ENCODE data around the gene HIBCH. TPM values are rescaled to one million over a fixed set of nuclear protein-coding genes. Genes with fewer than 3 reads are reported as not detected.
"Not testable (repeated sequence)": the region's sequence is repeated elsewhere in the genome, so short reads cannot be mapped to it uniquely, and the experiment has no call there.

The HIBCH gene
- total RNA-seq, 1 donor from 2014 or later = 38.8 TPM

GRCh38 chr2:190272457-190272842 lies 47.2 kb downstream of the HIBCH start:
- Histone ChIP-seq H3K4me1 (no peaks in the 10 kb centered on the region), H2AFZ (replicated peaks) (no peak overlapping the region)
- no peak overlapping the region for H3K27ac Mint-ChIP-seq

GRCh38 chr2:190271783-190272456 lies 47.7 kb downstream of the HIBCH start:
- DNase-seq (ENCODE audit: low spot score) = no peak
- Histone ChIP-seq H3K27ac (no peak overlapping the region), H2AFZ (replicated peaks) (no peak overlapping the region), H3K27me3 (no peaks in the 10 kb centered on the region), H3K4me1 (no peaks in the 10 kb centered on the region), H3F3A (ENCODE audit: low read depth) (no peaks in the 10 kb centered on the region), H3K9me3 (ENCODE audit: low read depth) (no peaks in the 10 kb centered on the region), H3K36me3 (no peaks in the 10 kb centered on the region), H3K79me2 (ENCODE audit: low read depth) (no peaks in the 10 kb centered on the region), H3K4me3 (no peak overlapping the region), H3K4me2 (no peak overlapping the region), H3K9ac (no peak overlapping the region), H4K20me1 (ENCODE audit: low read depth) (no peaks in the 10 kb centered on the region)
- H3K4me3 Mint-ChIP-seq = no peak overlapping the region
- H3K9me3 Mint-ChIP-seq = no peaks in the 10 kb centered on the region
- H3K27me3 Mint-ChIP-seq (ENCODE audit: insufficient read depth, low read depth) = no peaks in the 10 kb centered on the region
- no peak overlapping the region for H3K27ac Mint-ChIP-seq
- TF ChIP-seq EZH2phosphoT487 (IDR thresholded peaks at IDR 0.05) (no peak), EZH2 (IDR thresholded peaks at IDR 0.05) (no peak)
- TF ChIP-seq, protein P1, sequence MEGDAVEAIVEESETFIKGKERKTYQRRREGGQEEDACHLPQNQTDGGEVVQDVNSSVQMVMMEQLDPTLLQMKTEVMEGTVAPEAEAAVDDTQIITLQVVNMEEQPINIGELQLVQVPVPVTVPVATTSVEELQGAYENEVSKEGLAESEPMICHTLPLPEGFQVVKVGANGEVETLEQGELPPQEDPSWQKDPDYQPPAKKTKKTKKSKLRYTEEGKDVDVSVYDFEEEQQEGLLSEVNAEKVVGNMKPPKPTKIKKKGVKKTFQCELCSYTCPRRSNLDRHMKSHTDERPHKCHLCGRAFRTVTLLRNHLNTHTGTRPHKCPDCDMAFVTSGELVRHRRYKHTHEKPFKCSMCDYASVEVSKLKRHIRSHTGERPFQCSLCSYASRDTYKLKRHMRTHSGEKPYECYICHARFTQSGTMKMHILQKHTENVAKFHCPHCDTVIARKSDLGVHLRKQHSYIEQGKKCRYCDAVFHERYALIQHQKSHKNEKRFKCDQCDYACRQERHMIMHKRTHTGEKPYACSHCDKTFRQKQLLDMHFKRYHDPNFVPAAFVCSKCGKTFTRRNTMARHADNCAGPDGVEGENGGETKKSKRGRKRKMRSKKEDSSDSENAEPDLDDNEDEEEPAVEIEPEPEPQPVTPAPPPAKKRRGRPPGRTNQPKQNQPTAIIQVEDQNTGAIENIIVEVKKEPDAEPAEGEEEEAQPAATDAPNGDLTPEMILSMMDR (IDR thresholded peaks at IDR 0.05) = no peak
- H3K36me3 Mint-ChIP-seq = peaks cover 23% of the 10 kb centered on the region
- H3K4me1 Mint-ChIP-seq = no peaks in the 10 kb centered on the region

More at GRCh38 chr2:190272457-190272842, 47.2 kb downstream of the HIBCH start:
- Histone ChIP-seq H3K27me3 (no peaks in the 10 kb centered on the region), H3K27ac (no peak overlapping the region), H3K4me3 (no peak overlapping the region), H4K20me1 (ENCODE audit: low read depth) (no peaks in the 10 kb centered on the region), H3F3A (ENCODE audit: low read depth) (no peaks in the 10 kb centered on the region), H3K9me3 (ENCODE audit: low read depth) (no peaks in the 10 kb centered on the region), H3K4me2 (no peak overlapping the region), H3K79me2 (ENCODE audit: low read depth) (no peaks in the 10 kb centered on the region), H3K36me3 (no peaks in the 10 kb centered on the region), H3K9ac (no peak overlapping the region)
- TF ChIP-seq EZH2 (IDR thresholded peaks at IDR 0.05) (no peak), EZH2phosphoT487 (IDR thresholded peaks at IDR 0.05) (no peak)
- TF ChIP-seq, protein P1 (IDR thresholded peaks at IDR 0.05) = no peak
- no peaks in the 10 kb centered on the region for H3K9me3 Mint-ChIP-seq
- H3K4me3 Mint-ChIP-seq = no peak overlapping the region
- H3K4me1 Mint-ChIP-seq = no peaks in the 10 kb centered on the region
- H3K36me3 Mint-ChIP-seq = peaks cover 21% of the 10 kb centered on the region
- no peaks in the 10 kb centered on the region for H3K27me3 Mint-ChIP-seq (ENCODE audit: insufficient read depth, low read depth)
- DNase-seq (ENCODE audit: low spot score) = no peak

DNA sequence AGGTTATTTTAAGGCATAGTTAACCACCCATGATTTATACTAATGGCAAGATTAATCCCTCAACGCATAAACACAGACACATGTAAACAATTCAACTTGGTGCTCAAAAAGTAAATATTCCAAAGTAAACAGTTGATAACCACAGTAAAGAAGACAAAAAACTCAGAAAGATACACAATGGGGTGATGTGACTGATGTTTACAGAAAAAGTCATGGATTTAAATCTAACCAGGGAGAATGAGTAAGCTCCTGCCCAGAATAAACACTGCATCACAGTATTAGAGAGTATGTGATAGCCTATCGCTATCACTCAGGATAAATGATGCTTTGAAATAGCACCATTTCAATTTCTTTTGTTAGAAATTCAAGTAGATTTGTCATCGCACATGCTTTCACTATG lies 49.3 kb downstream of the HIBCH start:
- Histone ChIP-seq H3K9ac (no peak overlapping the region), H3K4me2 (no peak overlapping the region), H3K4me3 (no peak overlapping the region), H3K27me3 (no peaks in the 10 kb centered on the region), H3K27ac (no peak overlapping the region), H3K36me3 (no peaks in the 10 kb centered on the region), H3F3A (ENCODE audit: low read depth) (no peaks in the 10 kb centered on the region), H3K4me1 (no peaks in the 10 kb centered on the region), H4K20me1 (ENCODE audit: low read depth) (no peaks in the 10 kb centered on the region), H2AFZ (replicated peaks) (no peak overlapping the region), H3K9me3 (ENCODE audit: low read depth) (no peaks in the 10 kb centered on the region), H3K79me2 (ENCODE audit: low read depth) (no peaks in the 10 kb centered on the region)
- TF ChIP-seq EZH2 (IDR thresholded peaks at IDR 0.05) = no peak
- TF ChIP-seq, protein P1 (IDR thresholded peaks at IDR 0.05) = no peak
- TF ChIP-seq EZH2phosphoT487 (IDR thresholded peaks at IDR 0.05) = no peak
- Mint-ChIP-seq H3K27ac (no peak overlapping the region), H3K4me3 (no peak overlapping the region), H3K9me3 (peaks cover 1% of the 10 kb centered on the region), H3K27me3 (ENCODE audit: insufficient read depth, low read depth) (peaks cover 2% of the 10 kb centered on the region), H3K4me1 (no peaks in the 10 kb centered on the region), H3K36me3 (peaks cover 15% of the 10 kb centered on the region)
- no peak for DNase-seq (ENCODE audit: low spot score)

DNA sequence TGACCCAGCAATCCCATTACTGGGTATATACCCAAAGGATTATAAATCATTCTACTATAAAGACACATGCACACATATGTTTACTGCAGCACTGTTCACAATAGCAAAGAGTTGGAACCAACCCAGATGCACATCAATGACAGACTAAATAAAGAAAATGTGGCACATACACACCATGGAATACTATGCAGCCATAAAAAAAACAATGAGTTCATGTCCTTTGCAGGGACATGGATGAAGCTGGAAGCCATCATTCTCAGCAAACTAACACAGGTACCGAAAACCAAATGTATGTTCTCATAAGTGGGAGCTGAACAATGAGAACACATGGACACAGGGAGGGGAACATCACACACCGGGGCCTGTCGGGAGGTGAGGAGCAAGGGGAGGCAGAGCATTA lies 49.9 kb downstream of the HIBCH start:
- DNase-seq (ENCODE audit: low spot score); H3K9me3 ChIP-seq (ENCODE audit: low read depth); H3K4me3 Mint-ChIP-seq: not testable (repeated sequence)

More for the DNA sequence above, 49.9 kb downstream of the HIBCH start:
- H3K27ac ChIP-seq; H3K79me2 ChIP-seq (ENCODE audit: low read depth); H3F3A ChIP-seq (ENCODE audit: low read depth); H3K4me1 Mint-ChIP-seq; H3K9me3 Mint-ChIP-seq; H2AFZ ChIP-seq (replicated peaks); H3K27me3 ChIP-seq; H3K27me3 Mint-ChIP-seq (ENCODE audit: insufficient read depth, low read depth); H3K4me2 ChIP-seq; H3K4me1 ChIP-seq; H3K4me3 ChIP-seq; H3K27ac Mint-ChIP-seq; H3K36me3 ChIP-seq; H3K9ac ChIP-seq; H4K20me1 ChIP-seq (ENCODE audit: low read depth): not testable (repeated sequence)
- H3K36me3 Mint-ChIP-seq = peaks cover 11% of the 10 kb centered on the region
